Breast epithelium (tissue), 3 donors: ENCODE measurements around the gene TTC28.

Experiments used
- CTCF ChIP-seq, 3 donors: fragments of 450-650 bp; IDR thresholded peaks; one replicate each; pipeline ENCODE4 v1.5.1; 2016 to 2017; ENCODE audit warnings: antibody characterized with exemption in 3 of 3, mild to moderate bottlenecking in 3 of 3, moderate library complexity in 3 of 3
- POLR2A ChIP-seq: fragments of 450-650 bp; IDR thresholded peaks from one replicate; pipeline ENCODE4 v1.6.1; 2016; ENCODE audit warnings: antibody characterized with exemption, mild to moderate bottlenecking, moderate library complexity

GRCh38 chr22:28435140-28435768 is 244.4 kb downstream of the TTC28 start:
- TF ChIP-seq CTCF (IDR thresholded peaks at IDR 0.05) (no peak), POLR2A (no peak)
